ENCODE measurements around the gene MTM1.

The MTM1 gene

DNA sequence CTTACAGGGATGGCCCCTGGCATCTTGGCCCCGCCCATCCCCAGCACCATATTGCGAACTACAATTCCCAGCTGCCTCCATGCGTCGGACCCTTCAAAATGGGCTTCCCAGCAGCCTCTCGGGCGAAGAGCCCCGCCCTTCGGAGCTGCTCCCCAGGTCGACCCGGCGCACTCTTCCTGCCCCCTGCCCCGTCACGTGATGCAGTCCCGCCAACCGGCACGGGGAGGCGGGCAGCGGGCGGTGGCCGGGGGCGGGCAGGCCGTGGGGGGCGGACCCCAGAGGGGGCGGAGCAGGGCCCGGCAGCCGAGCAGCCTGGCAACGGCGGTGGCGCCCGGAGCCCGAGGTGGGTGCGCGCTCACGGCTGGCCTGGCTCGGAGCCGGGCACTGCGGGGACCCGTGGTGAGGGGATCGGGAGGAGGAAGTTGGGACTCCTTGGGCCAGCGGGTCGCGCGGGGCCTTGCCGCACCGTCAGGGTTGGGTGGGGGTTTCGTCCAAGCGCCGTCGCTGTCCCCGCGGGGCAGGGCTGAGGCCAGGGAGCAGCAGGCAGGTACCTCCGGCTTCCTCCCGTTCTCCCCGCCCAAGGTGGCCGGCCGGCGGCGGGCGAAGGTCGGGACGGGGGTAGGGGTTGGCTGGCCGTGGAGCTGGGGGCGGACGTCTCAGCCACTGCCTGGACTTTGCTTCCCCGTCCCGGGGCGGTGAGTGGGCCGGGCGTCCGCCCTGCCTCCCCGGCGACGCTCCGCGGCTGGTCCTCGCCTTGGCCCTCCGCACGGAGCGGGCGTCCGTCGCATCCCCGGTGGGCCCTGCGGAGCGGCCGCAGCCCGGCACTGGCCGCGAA lies at the start of gene MTM1:
TSS of gene MTM1 (plus strand) at position 302 of the 835 bp plus-strand sequence. CDS start 23,994 bp downstream, outside the sequence.
- no peaks in the 10 kb centered on the region for H3K9me3 ChIP-seq (ENCODE audit: control insufficient read depth in 5 of 5, low read length in 5 of 5)
- peak within 1 kb of the TSS; percentile 37 for H3K27ac ChIP-seq (ENCODE audit: low read depth, low read length)
- H3K36me3 ChIP-seq (ENCODE audit: control insufficient read depth in 5 of 5, insufficient read depth in 5 of 5, low read length in 5 of 5): no peaks in the 10 kb centered on the region
- H3K9ac ChIP-seq (ENCODE audit: low read length in 5 of 5): peak within 1 kb of the TSS in 4 of 5 donors; percentile 38 to 79 (median 67)
- peak within 1 kb of the TSS; percentile 52 to 80 (median 73) for H3K4me3 ChIP-seq (ENCODE audit: low read depth in 1 of 5, low read length in 5 of 5)
- peaks cover 0 to 7% (median 0%) of the 10 kb centered on the region in 5 donors for H3K27me3 ChIP-seq (ENCODE audit: control insufficient read depth in 5 of 5, insufficient read depth in 4 of 5, low read length in 5 of 5)
- peaks cover 0 to 23% (median 8%) of the 10 kb centered on the region in 5 donors for H3K4me1 ChIP-seq (ENCODE audit: control insufficient read depth in 5 of 5, insufficient read depth in 5 of 5, low read length in 5 of 5)

DNA sequence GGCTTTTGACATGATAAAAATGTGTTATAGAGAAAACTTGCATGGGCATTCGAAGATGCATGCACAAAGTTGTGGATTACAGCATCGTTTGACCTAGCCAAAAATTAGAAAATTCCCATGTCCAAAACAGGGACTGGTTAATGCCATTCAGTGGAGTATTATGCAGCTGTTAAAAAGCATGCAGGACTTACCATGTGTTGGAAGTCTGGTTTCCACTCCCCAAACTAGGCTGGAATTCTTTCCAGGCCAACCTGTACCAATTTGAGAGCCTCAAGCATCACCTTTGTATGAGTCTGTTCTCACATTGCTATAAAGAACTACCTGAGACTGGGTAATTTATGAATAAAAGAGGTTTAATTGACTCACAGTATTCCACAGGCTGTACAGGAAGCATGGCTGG lies 45.9 kb upstream of the MTM1 start:
- Histone ChIP-seq H3K4me3 (ENCODE audit: low read depth in 1 of 5, low read length in 5 of 5) (no peak overlapping the region), H3K9ac (ENCODE audit: low read length in 5 of 5) (no peak overlapping the region), H3K9me3 (ENCODE audit: control insufficient read depth in 5 of 5, low read length in 5 of 5) (no peaks in the 10 kb centered on the region), H3K27ac (ENCODE audit: low read depth, low read length) (no peak overlapping the region), H3K27me3 (ENCODE audit: control insufficient read depth in 5 of 5, insufficient read depth in 4 of 5, low read length in 5 of 5) (peaks cover 0 to 4% (median 1%) of the 10 kb centered on the region in 5 donors), H3K4me1 (ENCODE audit: control insufficient read depth in 5 of 5, insufficient read depth in 5 of 5, low read length in 5 of 5) (peaks cover 0 to 8% (median 0%) of the 10 kb centered on the region in 5 donors), H3K36me3 (ENCODE audit: control insufficient read depth in 5 of 5, insufficient read depth in 5 of 5, low read length in 5 of 5) (no peaks in the 10 kb centered on the region)

DNA sequence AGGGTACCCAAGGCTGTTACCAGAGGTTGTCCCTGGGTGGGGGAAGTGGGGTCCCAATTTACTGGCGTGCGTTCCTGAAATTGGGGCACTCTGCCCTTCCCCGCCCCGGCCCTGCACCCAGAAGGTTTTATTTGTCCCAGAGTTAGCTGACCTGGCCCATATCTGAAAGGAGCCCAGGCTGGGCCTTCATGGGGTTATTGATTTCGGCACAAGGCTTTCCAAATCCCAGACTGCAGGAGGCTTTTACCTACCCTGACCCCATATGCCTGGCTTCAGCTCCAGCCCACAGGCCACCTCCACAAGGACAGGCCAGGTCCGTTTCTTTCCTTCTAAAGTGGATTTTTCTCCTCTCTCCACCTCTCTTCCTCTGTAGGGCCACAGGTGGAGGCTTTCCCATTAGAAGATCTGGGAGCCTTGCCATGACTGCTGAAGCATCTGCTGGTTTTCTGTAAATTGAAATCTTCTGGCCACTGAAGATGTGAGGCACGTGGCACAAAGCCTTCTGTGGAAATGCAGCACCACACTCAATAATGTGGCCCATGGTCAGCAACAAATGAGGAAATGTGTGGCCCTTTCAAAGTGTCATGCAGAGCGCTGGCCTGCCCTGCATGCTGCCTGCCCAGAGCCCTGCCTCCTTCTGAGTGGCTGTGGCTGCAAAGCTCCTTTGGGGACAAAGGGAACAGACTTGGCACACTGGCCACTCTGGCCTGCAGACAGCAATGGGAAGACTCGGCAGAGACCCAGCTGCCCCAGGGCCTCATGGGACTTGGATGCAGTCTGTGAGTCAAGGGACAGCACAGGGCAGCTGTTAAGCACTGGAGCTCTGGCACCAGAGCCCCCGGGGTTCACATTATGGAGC lies 43.1 kb upstream of the MTM1 start:
- no peak overlapping the region for H3K27ac ChIP-seq (ENCODE audit: low read depth, low read length)
- no peaks in the 10 kb centered on the region for H3K9me3 ChIP-seq (ENCODE audit: control insufficient read depth in 5 of 5, low read length in 5 of 5)
- H3K4me3 ChIP-seq (ENCODE audit: low read depth in 1 of 5, low read length in 5 of 5): no peak overlapping the region

DNA sequence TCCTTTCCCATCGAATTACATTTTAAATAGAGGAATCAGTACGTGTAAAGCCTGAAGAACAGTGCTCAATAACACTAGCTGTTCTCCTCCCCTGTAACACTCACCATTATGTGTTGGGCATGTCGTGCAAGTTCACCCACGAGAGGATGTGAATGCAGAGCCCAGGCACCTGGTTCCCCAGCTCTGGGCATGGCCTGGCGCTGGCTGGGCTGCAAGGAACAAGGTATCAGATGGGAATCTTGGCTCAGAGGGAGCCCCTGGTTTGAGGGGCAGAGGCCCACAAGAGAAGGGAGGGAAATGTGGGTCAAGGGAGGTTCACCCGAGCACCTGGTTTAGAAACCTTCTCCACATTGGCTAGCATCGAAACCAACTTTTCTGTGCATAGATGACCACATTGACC lies 41.7 kb upstream of the MTM1 start:
- H3K9ac ChIP-seq (ENCODE audit: low read length in 5 of 5): no peak overlapping the region
- no peaks in the 10 kb centered on the region for H3K36me3 ChIP-seq (ENCODE audit: control insufficient read depth in 5 of 5, insufficient read depth in 5 of 5, low read length in 5 of 5)
- H3K27ac ChIP-seq (ENCODE audit: low read depth, low read length): no peak overlapping the region
- H3K4me1 ChIP-seq (ENCODE audit: control insufficient read depth in 5 of 5, insufficient read depth in 5 of 5, low read length in 5 of 5): peaks cover 0 to 8% (median 0%) of the 10 kb centered on the region in 5 donors
- peaks cover 0 to 4% (median 2%) of the 10 kb centered on the region in 5 donors for H3K27me3 ChIP-seq (ENCODE audit: control insufficient read depth in 5 of 5, insufficient read depth in 4 of 5, low read length in 5 of 5)
- H3K9me3 ChIP-seq (ENCODE audit: control insufficient read depth in 5 of 5, low read length in 5 of 5): no peaks in the 10 kb centered on the region
- no peak overlapping the region for H3K4me3 ChIP-seq (ENCODE audit: low read depth in 1 of 5, low read length in 5 of 5)

More for the DNA sequence above, 43.1 kb upstream of the MTM1 start:
- Histone ChIP-seq H3K4me1 (ENCODE audit: control insufficient read depth in 5 of 5, insufficient read depth in 5 of 5, low read length in 5 of 5) (peaks cover 0 to 8% (median 0%) of the 10 kb centered on the region in 5 donors), H3K9ac (ENCODE audit: low read length in 5 of 5) (no peak overlapping the region), H3K27me3 (ENCODE audit: control insufficient read depth in 5 of 5, insufficient read depth in 4 of 5, low read length in 5 of 5) (peaks cover 0 to 4% (median 2%) of the 10 kb centered on the region in 5 donors), H3K36me3 (ENCODE audit: control insufficient read depth in 5 of 5, insufficient read depth in 5 of 5, low read length in 5 of 5) (no peaks in the 10 kb centered on the region)

DNA sequence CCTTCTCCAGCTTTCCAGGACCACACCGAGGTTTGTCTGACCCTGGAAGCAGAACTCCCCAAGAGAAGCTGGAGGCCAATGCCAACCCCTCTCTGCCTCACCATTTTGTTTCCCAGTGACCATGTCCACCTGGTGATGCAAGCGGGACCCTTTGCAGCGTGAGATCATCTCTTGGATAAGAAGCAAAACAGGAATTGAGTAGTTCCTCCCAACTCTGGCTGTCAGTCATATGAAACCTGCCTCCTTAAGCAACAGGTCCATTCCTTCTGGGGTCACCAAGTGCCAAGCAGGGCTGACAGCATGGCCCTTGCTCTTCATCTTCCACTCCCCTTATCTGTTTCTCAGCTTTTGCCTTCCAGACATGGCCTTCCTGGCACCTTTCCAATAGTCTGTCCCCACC lies 41.3 kb upstream of the MTM1 start:
- Histone ChIP-seq H3K27me3 (ENCODE audit: control insufficient read depth in 5 of 5, insufficient read depth in 4 of 5, low read length in 5 of 5) (peaks cover 0 to 4% (median 2%) of the 10 kb centered on the region in 5 donors), H3K4me3 (ENCODE audit: low read depth in 1 of 5, low read length in 5 of 5) (no peak overlapping the region), H3K4me1 (ENCODE audit: control insufficient read depth in 5 of 5, insufficient read depth in 5 of 5, low read length in 5 of 5) (peaks cover 0 to 8% (median 0%) of the 10 kb centered on the region in 5 donors), H3K36me3 (ENCODE audit: control insufficient read depth in 5 of 5, insufficient read depth in 5 of 5, low read length in 5 of 5) (no peaks in the 10 kb centered on the region), H3K27ac (ENCODE audit: low read depth, low read length) (no peak overlapping the region), H3K9ac (ENCODE audit: low read length in 5 of 5) (no peak overlapping the region), H3K9me3 (ENCODE audit: control insufficient read depth in 5 of 5, low read length in 5 of 5) (no peaks in the 10 kb centered on the region)

DNA sequence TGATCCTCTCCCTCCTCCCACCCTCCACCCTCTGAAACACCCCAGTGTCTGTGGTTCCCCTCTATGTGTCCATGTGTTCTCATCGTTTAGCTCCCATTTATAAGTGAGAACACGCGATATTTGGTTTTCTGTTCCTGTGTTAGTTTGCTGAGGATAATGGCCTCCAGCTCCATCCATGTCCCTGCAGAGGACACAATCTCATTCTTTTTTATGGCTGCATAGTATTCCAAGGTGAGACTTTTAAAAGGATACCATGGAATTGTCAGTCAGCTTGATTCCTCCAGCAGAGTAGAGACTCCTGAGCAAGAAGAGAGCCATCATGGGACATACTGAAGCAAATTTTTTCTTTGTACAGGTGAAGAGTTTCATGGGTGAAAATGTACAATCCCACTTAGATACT lies 38.8 kb upstream of the MTM1 start:
- peaks cover 0 to 4% (median 4%) of the 10 kb centered on the region in 5 donors for H3K27me3 ChIP-seq (ENCODE audit: control insufficient read depth in 5 of 5, insufficient read depth in 4 of 5, low read length in 5 of 5)
- H3K9me3 ChIP-seq (ENCODE audit: control insufficient read depth in 5 of 5, low read length in 5 of 5): peaks cover 0 to 5% (median 3%) of the 10 kb centered on the region in 5 donors
- H3K36me3 ChIP-seq (ENCODE audit: control insufficient read depth in 5 of 5, insufficient read depth in 5 of 5, low read length in 5 of 5): no peaks in the 10 kb centered on the region
- no peak overlapping the region for H3K4me3 ChIP-seq (ENCODE audit: low read depth in 1 of 5, low read length in 5 of 5)
- peaks cover 0 to 8% (median 0%) of the 10 kb centered on the region in 5 donors for H3K4me1 ChIP-seq (ENCODE audit: control insufficient read depth in 5 of 5, insufficient read depth in 5 of 5, low read length in 5 of 5)
- no peak overlapping the region for H3K9ac ChIP-seq (ENCODE audit: low read length in 5 of 5)
- no peak overlapping the region for H3K27ac ChIP-seq (ENCODE audit: low read depth, low read length)

DNA sequence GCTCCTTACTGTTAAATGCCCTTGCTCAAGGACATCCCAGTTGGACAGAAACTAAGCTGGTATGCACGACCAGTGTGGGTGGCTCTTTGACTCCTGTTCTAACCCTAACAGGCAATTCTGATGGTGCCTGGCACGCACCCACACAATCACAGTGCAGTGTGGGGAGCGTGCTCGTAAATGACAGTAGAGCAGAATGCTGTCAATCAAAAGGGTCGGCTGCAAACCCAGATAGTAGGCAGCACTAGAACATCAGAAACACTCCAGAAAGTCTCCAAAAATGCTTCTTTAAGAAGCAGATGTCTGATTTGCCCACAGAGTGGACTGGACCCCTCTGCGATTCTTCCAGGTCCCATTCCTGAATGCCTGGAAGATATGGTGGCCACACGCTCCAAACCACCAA lies 37.6 kb upstream of the MTM1 start:
- Histone ChIP-seq H3K4me1 (ENCODE audit: control insufficient read depth in 5 of 5, insufficient read depth in 5 of 5, low read length in 5 of 5) (peaks cover 0 to under 1% (median 0%) of the 10 kb centered on the region in 5 donors), H3K9me3 (ENCODE audit: control insufficient read depth in 5 of 5, low read length in 5 of 5) (peaks cover 0 to 15% (median 3%) of the 10 kb centered on the region in 5 donors), H3K9ac (ENCODE audit: low read length in 5 of 5) (no peak overlapping the region), H3K4me3 (ENCODE audit: low read depth in 1 of 5, low read length in 5 of 5) (no peak overlapping the region), H3K27me3 (ENCODE audit: control insufficient read depth in 5 of 5, insufficient read depth in 4 of 5, low read length in 5 of 5) (peaks cover 0 to 4% (median 0%) of the 10 kb centered on the region in 5 donors), H3K36me3 (ENCODE audit: control insufficient read depth in 5 of 5, insufficient read depth in 5 of 5, low read length in 5 of 5) (no peaks in the 10 kb centered on the region), H3K27ac (ENCODE audit: low read depth, low read length) (no peak overlapping the region)

DNA sequence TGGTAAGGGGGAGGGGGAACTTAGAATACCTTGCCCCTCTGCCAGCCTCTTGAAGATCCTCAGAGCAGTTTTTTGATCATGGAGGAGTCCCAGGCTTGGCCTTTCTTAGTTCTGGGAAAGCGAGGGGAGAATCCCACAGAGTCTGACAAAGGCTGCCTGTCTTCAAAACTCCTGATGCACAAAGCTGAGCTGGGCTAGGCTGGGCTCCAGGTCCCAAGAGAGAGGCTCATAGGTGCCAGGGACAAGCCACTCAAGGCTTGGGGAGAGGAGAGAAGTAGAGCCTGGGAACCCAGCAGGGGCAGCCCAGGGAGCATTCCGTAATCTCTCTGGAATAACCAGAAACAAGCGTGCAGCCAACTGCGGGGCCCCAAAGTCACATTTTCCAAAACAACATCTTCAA lies 37.0 kb upstream of the MTM1 start:
- Histone ChIP-seq H3K4me3 (ENCODE audit: low read depth in 1 of 5, low read length in 5 of 5) (no peak overlapping the region), H3K27me3 (ENCODE audit: control insufficient read depth in 5 of 5, insufficient read depth in 4 of 5, low read length in 5 of 5) (peaks cover 0 to 4% (median 0%) of the 10 kb centered on the region in 5 donors), H3K27ac (ENCODE audit: low read depth, low read length) (no peak overlapping the region), H3K36me3 (ENCODE audit: control insufficient read depth in 5 of 5, insufficient read depth in 5 of 5, low read length in 5 of 5) (no peaks in the 10 kb centered on the region), H3K4me1 (ENCODE audit: control insufficient read depth in 5 of 5, insufficient read depth in 5 of 5, low read length in 5 of 5) (no peaks in the 10 kb centered on the region), H3K9me3 (ENCODE audit: control insufficient read depth in 5 of 5, low read length in 5 of 5) (peaks cover 1 to 21% (median 8%) of the 10 kb centered on the region in 5 donors), H3K9ac (ENCODE audit: low read length in 5 of 5) (no peak overlapping the region)

DNA sequence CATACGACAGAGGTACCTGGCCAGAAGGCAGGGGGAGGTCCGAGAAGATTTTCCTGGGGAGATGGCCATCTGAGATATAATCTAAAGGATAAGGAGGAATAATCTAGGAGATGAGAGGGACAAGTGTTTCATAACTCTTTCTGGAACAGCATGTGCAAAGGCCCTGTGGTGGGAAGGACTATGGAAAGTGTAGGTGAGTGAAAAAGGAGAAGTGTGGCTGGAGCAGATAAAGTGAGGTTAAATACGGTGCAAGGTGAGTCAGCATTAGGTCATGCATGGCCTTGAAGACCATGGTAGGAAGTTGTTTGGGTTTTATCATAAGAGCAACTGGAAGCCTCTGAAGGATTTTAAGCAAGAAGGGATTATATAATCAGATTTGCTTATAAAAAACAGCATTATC lies 34.6 kb upstream of the MTM1 start:
- Histone ChIP-seq H3K4me1 (ENCODE audit: control insufficient read depth in 5 of 5, insufficient read depth in 5 of 5, low read length in 5 of 5) (no peaks in the 10 kb centered on the region), H3K36me3 (ENCODE audit: control insufficient read depth in 5 of 5, insufficient read depth in 5 of 5, low read length in 5 of 5) (no peaks in the 10 kb centered on the region), H3K4me3 (ENCODE audit: low read depth in 1 of 5, low read length in 5 of 5) (no peak overlapping the region)

More for the DNA sequence above, 34.6 kb upstream of the MTM1 start:
- Histone ChIP-seq H3K27ac (ENCODE audit: low read depth, low read length) (no peak overlapping the region), H3K9me3 (ENCODE audit: control insufficient read depth in 5 of 5, low read length in 5 of 5) (peaks cover 5 to 33% (median 18%) of the 10 kb centered on the region in 5 donors), H3K27me3 (ENCODE audit: control insufficient read depth in 5 of 5, insufficient read depth in 4 of 5, low read length in 5 of 5) (peaks cover 0 to 8% (median 4%) of the 10 kb centered on the region in 5 donors), H3K9ac (ENCODE audit: low read length in 5 of 5) (no peak overlapping the region)

Data from subcutaneous abdominal adipose tissue (tissue), 5 donors.